GM23338 (cell line): Measurements from ENCODE around the gene ALS2.

ENCODE experiments used
- CREB1 ChIP-seq: fragments of 250-450 bp; sonication (Bioruptor Pico); IDR thresholded peaks from 2 replicates; pipeline ENCODE4 v1.5.0; 2020; ENCODE audit warnings: low read depth, mild to moderate bottlenecking, moderate library complexity
- CTCF ChIP-seq, 2 experiments: fragments of 200-600 bp in 1 of 2; sonication (generic) in 1 of 2; conservative IDR thresholded peaks; 2 replicates each; pipeline versions ENCODE4 v1.5.1 to v1.6.1; 2016 to 2017; ENCODE audit warnings: antibody characterized with exemption in 2 of 2, low read depth in 2 of 2, mild to moderate bottlenecking in 2 of 2, moderate library complexity in 1 of 2
- ETS1 ChIP-seq: IDR thresholded peaks from 2 replicates; pipeline ENCODE4 v1.6.1; 2016; ENCODE audit warnings: antibody characterized with exemption
- EZH2 ChIP-seq: fragments of 200-600 bp; sonication (generic); IDR thresholded peaks from one replicate; pipeline ENCODE4 v1.8.0; 2017; ENCODE audit warnings: antibody characterized with exemption, mild to moderate bottlenecking, low read depth; ENCODE audit not compliant: unreplicated experiment
- EZH2phosphoT487 ChIP-seq: fragments of 200-600 bp; sonication (generic); IDR thresholded peaks from one replicate; pipeline ENCODE4 v1.8.1; 2018; ENCODE audit warnings: antibody characterized with exemption; ENCODE audit not compliant: unreplicated experiment
- JUNB ChIP-seq: IDR thresholded peaks from one replicate; pipeline ENCODE4 v1.6.1; 2016; ENCODE audit warnings: antibody characterized with exemption; ENCODE audit not compliant: unreplicated experiment
- POLR2AphosphoS5 ChIP-seq: IDR thresholded peaks from 2 replicates; pipeline ENCODE4 v1.6.1; 2016; ENCODE audit warnings: antibody characterized with exemption, low read depth
- REST ChIP-seq: IDR thresholded peaks from one replicate; pipeline ENCODE4 v1.6.1; 2018; ENCODE audit warnings: antibody characterized with exemption; ENCODE audit not compliant: unreplicated experiment
- STAT1 ChIP-seq: IDR thresholded peaks from one replicate; pipeline ENCODE4 v1.6.1; 2016; ENCODE audit warnings: antibody characterized with exemption; ENCODE audit not compliant: unreplicated experiment
- ZNF114 ChIP-seq: fragments of 250-450 bp; sonication (Bioruptor Pico); IDR thresholded peaks from 2 replicates; pipeline ENCODE4 v1.5.0; 2020; ENCODE audit warnings: mild to moderate bottlenecking, moderate library complexity

GRCh38 chr2:201685156-201685555 lies 95.6 kb downstream of the ALS2 start:
- no peak for TF ChIP-seq CTCF (conservative IDR thresholded peaks at IDR 0.05; ENCODE audit: low read depth in 2 of 2)
- no peak for TF ChIP-seq EZH2
- TF ChIP-seq CREB1 (CRISPR knock-in tag), result no peak
- no peak for TF ChIP-seq EZH2phosphoT487
- TF ChIP-seq POLR2AphosphoS5, result no peak
- no peak for TF ChIP-seq JUNB
- TF ChIP-seq STAT1, result no peak
- no peak for TF ChIP-seq REST
- no peak for TF ChIP-seq ZNF114 (CRISPR knock-in tag)
- TF ChIP-seq ETS1, result no peak
